PC-9 (cell line): Measurements from ENCODE around the gene SMPD3. TPM values are rescaled to one million over a fixed set of nuclear protein-coding genes. Genes with fewer than 3 reads are reported as not detected.

Source experiments
- BruUV-seq: library from RNA; stranded (reverse); fragments of 400-500 nt; replicated peaks from 2 replicates; lab custom pipeline; 2021; lab: Mats Ljungman, UMichigan
- CTCF ChIA-PET: fragments of 300-600 bp; sonication (Branson Sonifier 250); formaldehyde crosslinking; loops from one replicate; lab custom pipeline; 2022; ENCODE audit warnings: antibody characterized with exemption; lab: Charles Lee
- POLR2A ChIA-PET: fragments of 300-600 bp; sonication (Branson Sonifier 250); formaldehyde crosslinking; loops from one replicate; lab custom pipeline; 2022; ENCODE audit warnings: antibody characterized with exemption; ENCODE audit not compliant: unreplicated experiment; lab: Charles Lee
- DNase-seq, 2 experiments: peaks; one replicate each; pipeline versions ENCODE4 v3.0.0 to v3.0.0-alpha.2; 2015 to 2022; ENCODE audit warnings: mixed read lengths in 1 of 2
- H2AFZ ChIP-seq: fragments of 200-600 bp; sonication (generic); 2 replicates; pipeline ENCODE4 v1.8.1; 2017; ENCODE audit warnings: antibody characterized with exemption
- H3F3A ChIP-seq: fragments of 200-600 bp; sonication (generic); 2 replicates; pipeline ENCODE4 v1.8.1; 2017; ENCODE audit warnings: antibody characterized with exemption, mild to moderate bottlenecking, low read depth; ENCODE audit not compliant: insufficient read depth
- H3K27ac ChIP-seq: fragments of 200-600 bp; sonication (generic); 2 replicates; pipeline ENCODE4 v1.6.1; 2016; ENCODE audit warnings: mixed run types
- H3K27me3 ChIP-seq: fragments of 200-600 bp; sonication (generic); 2 replicates; pipeline ENCODE4 v1.6.1; 2016; ENCODE audit warnings: low read depth, mixed run types; ENCODE audit not compliant: insufficient read depth
- H3K36me3 ChIP-seq: fragments of 200-600 bp; sonication (generic); 2 replicates; pipeline ENCODE4 v1.6.1; 2016; ENCODE audit warnings: low read depth, mixed run types
- H3K4me1 ChIP-seq: fragments of 200-600 bp; sonication (generic); replicated peaks from 2 replicates; pipeline ENCODE4 v1.6.1; 2016; ENCODE audit warnings: mixed run types; ENCODE audit not compliant: insufficient read depth
- H3K4me2 ChIP-seq: fragments of 200-600 bp; sonication (generic); 2 replicates; pipeline ENCODE4 v1.6.1; 2017; ENCODE audit warnings: mixed run types
- H3K4me3 ChIP-seq: fragments of 200-600 bp; sonication (generic); 2 replicates; pipeline ENCODE4 v1.6.1; 2016; ENCODE audit warnings: mixed run types
- H3K79me2 ChIP-seq: fragments of 200-600 bp; sonication (generic); 2 replicates; pipeline ENCODE4 v1.6.1; 2017; ENCODE audit warnings: low read depth, mixed run types
- H3K9me2 ChIP-seq: fragments of 200-600 bp; sonication (generic); 2 replicates; pipeline ENCODE4 v1.8.1; 2017; ENCODE audit warnings: mild to moderate bottlenecking; ENCODE audit not compliant: insufficient read depth
- H3K9me3 ChIP-seq: fragments of 200-600 bp; sonication (generic); 2 replicates; pipeline ENCODE4 v1.8.1; 2016; ENCODE audit warnings: low read depth; ENCODE audit not compliant: insufficient read depth
- H4K20me1 ChIP-seq: fragments of 200-600 bp; sonication (generic); 2 replicates; pipeline ENCODE4 v1.8.1; 2017; ENCODE audit not compliant: insufficient read depth
- EZH2 ChIP-seq: fragments of 200-600 bp; sonication (generic); IDR thresholded peaks from 2 replicates; pipeline ENCODE4 v1.8.0; 2017; ENCODE audit warnings: antibody characterized with exemption, low read depth
- intact Hi-C: fragments of 100-400 bp; cut with micrococcal nuclease; formaldehyde crosslinking; loops from one replicate; pipeline ENCODE4 v1.10.0; 2022; ENCODE audit not compliant: unreplicated experiment
- total RNA-seq: library from RNA; stranded (reverse); gene quantifications from 2 replicates; pipeline ENCODE4 v1.2.3, GENCODE V29; 2021
- TF ChIP-seq, protein P1 (sequence below): fragments of 200-600 bp; sonication (generic); conservative IDR thresholded peaks from 2 replicates; pipeline ENCODE4 v1.6.1; 2017; ENCODE audit warnings: mixed run types, antibody characterized with exemption, mild to moderate bottlenecking, moderate library complexity

The SMPD3 gene
- total RNA-seq, 1 experiment from 2014 or later = 0.94 TPM

DNA sequence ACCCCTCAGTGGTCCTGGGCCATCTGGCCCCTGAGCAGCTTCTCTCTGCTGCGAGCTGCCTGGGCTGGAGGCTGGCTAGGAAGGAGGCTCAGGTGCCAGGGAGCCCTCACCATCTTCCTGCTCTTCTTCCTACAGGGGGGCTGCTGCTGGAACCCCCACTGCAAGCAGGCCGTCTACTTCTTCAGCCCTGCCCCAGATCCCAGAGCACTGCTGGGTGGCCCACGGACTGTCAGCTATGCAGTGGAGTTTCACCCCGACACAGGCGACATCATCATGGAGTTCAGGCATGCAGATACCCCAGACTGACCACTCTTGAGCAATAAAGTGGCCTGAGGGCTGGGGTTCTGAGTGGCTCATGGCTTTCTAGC lies 91.4 kb downstream of the SMPD3 start:
- intact Hi-C loops = no loop called here
- H3K9me3 ChIP-seq = no peaks in the 10 kb centered on the region
- no peak overlapping the region for H2AFZ ChIP-seq
- CTCF ChIA-PET = no interaction called here
- no peaks in the 10 kb centered on the region for H3K9me2 ChIP-seq
- no peak overlapping the region for H3K4me3 ChIP-seq
- no peaks in the 10 kb centered on the region for H4K20me1 ChIP-seq
- H3K27ac ChIP-seq = no peak overlapping the region
- no peaks in the 10 kb centered on the region; the same call in 1 of the 2 replicates for H3K36me3 ChIP-seq
- TF ChIP-seq EZH2 = no peak
- no peak for DNase-seq
- H3K27me3 ChIP-seq = no peaks in the 10 kb centered on the region
- no peaks in the 10 kb centered on the region for H3K4me1 ChIP-seq
- no peaks in the 10 kb centered on the region for H3K79me2 ChIP-seq
- H3F3A ChIP-seq = no peaks in the 10 kb centered on the region
- POLR2A ChIA-PET = no interaction called here
- no TSS peak for BruUV-seq
- no peak overlapping the region for H3K4me2 ChIP-seq

DNA sequence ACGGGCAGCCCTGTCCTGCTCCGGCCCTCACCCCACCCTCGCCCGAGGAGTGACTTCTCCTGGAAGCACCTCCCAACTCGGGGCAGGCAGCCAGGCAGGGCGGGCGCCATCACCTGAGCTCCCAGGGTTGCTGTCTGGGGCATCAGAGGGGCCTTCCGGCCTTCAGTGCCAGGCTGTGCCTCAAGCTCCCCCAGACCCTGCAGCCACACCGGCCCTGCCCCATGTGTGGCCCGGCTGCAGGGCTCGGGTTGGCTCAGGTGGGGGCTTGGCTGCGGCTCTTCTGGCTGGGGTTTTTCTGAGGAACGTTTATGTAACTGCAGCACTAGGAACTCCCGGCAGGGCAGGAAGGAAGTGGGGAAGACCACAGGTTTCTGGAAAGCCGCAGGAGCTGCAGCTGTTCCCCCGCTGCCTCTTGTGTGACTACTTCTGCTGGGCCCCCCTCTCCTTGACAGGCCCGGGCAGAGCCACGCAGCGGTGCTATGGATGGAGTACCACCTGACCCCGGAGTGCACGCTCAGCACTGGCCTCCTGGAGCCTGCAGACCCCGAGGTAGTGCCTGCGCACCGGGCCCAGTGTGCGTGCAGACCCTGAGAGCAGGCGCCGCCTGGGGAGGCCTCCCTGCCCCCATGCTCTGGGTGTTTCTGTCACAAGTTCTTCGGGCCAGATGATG lies 91.9 kb downstream of the SMPD3 start:
- no peak overlapping the region for H3K4me3 ChIP-seq
- no peak for DNase-seq
- no peak overlapping the region for H3K27ac ChIP-seq
- H3K9me3 ChIP-seq = no peaks in the 10 kb centered on the region
- H4K20me1 ChIP-seq = no peaks in the 10 kb centered on the region
- no peaks in the 10 kb centered on the region; the same call in 1 of the 2 replicates for H3K36me3 ChIP-seq
- no peaks in the 10 kb centered on the region for H3K27me3 ChIP-seq
- BruUV-seq = no TSS peak
- no peak overlapping the region for H3K4me2 ChIP-seq
- no peaks in the 10 kb centered on the region for H3F3A ChIP-seq
- intact Hi-C loops = no loop called here
- no peaks in the 10 kb centered on the region for H3K4me1 ChIP-seq
- no peak overlapping the region for H2AFZ ChIP-seq
- POLR2A ChIA-PET = no interaction called here
- H3K9me2 ChIP-seq = no peaks in the 10 kb centered on the region
- no peaks in the 10 kb centered on the region for H3K79me2 ChIP-seq
- CTCF ChIA-PET = no interaction called here
- no peak for TF ChIP-seq EZH2
- TF ChIP-seq, protein P1, sequence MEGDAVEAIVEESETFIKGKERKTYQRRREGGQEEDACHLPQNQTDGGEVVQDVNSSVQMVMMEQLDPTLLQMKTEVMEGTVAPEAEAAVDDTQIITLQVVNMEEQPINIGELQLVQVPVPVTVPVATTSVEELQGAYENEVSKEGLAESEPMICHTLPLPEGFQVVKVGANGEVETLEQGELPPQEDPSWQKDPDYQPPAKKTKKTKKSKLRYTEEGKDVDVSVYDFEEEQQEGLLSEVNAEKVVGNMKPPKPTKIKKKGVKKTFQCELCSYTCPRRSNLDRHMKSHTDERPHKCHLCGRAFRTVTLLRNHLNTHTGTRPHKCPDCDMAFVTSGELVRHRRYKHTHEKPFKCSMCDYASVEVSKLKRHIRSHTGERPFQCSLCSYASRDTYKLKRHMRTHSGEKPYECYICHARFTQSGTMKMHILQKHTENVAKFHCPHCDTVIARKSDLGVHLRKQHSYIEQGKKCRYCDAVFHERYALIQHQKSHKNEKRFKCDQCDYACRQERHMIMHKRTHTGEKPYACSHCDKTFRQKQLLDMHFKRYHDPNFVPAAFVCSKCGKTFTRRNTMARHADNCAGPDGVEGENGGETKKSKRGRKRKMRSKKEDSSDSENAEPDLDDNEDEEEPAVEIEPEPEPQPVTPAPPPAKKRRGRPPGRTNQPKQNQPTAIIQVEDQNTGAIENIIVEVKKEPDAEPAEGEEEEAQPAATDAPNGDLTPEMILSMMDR = no peak

DNA sequence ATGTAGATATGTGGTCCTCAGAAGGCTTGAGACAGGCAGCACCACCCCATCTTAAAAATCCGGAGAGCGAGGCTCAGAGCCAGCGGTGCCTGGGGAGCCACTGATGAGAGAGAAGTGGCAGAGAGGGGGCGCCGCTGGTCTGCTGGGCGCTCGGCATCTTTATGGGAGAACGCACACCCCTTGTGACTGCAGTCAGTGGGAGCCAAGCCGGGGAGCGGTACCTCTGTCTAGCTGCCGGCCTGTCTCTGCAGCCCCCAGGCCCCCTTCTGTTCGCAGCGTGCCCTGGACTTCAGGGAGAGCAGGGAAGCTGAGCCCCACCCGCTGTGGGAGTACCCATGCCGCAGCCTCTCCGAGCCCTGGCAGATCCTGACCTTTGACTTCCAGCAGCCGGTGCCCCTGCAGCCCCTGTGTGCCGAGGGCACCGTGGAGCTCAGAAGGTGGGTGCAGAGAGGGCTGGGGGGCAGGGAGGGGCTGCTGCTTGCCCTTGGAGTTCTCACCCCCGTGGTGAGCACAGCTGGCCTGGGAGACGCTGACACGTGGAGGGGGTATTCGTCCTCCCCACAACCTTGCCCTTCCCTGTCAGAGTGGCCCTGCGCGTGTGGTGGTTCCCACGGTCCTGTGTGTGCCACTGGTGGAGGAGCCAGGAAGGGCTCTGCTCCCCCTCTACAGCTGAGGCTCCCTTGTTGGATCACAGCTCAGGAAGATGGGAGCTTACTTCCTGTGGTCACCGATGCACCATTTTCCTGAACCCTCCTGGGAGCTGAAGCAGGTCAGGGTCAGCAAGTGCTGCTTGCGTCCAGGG lies 92.7 kb downstream of the SMPD3 start:
- CTCF ChIA-PET = no interaction called here
- no TSS peak for BruUV-seq

More for the DNA sequence above, 92.7 kb downstream of the SMPD3 start:
- intact Hi-C loops = no loop called here
- Histone ChIP-seq H3K4me3 (no peak overlapping the region), H3K36me3 (no peaks in the 10 kb centered on the region; the same call in 1 of the 2 replicates), H3K27ac (no peak overlapping the region), H3F3A (no peaks in the 10 kb centered on the region), H3K4me2 (no peak overlapping the region), H3K9me2 (no peaks in the 10 kb centered on the region), H3K79me2 (no peaks in the 10 kb centered on the region), H2AFZ (no peak overlapping the region), H3K9me3 (no peaks in the 10 kb centered on the region), H3K4me1 (no peaks in the 10 kb centered on the region), H4K20me1 (no peaks in the 10 kb centered on the region), H3K27me3 (no peaks in the 10 kb centered on the region)
- DNase-seq = no peak
- POLR2A ChIA-PET = no interaction called here
- TF ChIP-seq EZH2 = no peak
- TF ChIP-seq, protein P1 = no peak
